WTC11 (cell line): ENCODE data around the gene MAP7. TPM values are rescaled to one million over a fixed set of nuclear protein-coding genes. Genes with fewer than 3 reads are reported as not detected.

Source experiments
- ATAC-seq: fragments of 200-7000 bp; cut with Tn5 transposase; 2 replicates; pipeline ENCODE4 v1.10.0; 2021; ENCODE audit warnings: mild to moderate bottlenecking, moderate library complexity
- CTCF ChIA-PET: fragments of 300-600 bp; sonication (Branson Sonifier 250); formaldehyde crosslinking; loops from one replicate; lab custom pipeline; 2021; ENCODE audit warnings: antibody characterized with exemption; lab: Charles Lee
- POLR2A ChIA-PET: fragments of 350-600 bp; sonication (Branson Sonifier 250); formaldehyde crosslinking; loops from one replicate; lab custom pipeline; 2021; ENCODE audit warnings: antibody characterized with exemption; lab: Charles Lee
- DNase-seq: peaks from one replicate; pipeline ENCODE4 v3.0.0; 2021; ENCODE audit warnings: low spot score
- H3K27ac Mint-ChIP-seq: 2 replicates; pipeline ENCODE4 v1.8.0; 2021; ENCODE audit warnings: mixed read lengths
- H3K27me3 Mint-ChIP-seq: 2 replicates; pipeline ENCODE4 v1.8.0; 2021; ENCODE audit warnings: low read depth, mild to moderate bottlenecking, moderate library complexity, mixed read lengths
- H3K36me3 Mint-ChIP-seq: 2 replicates; pipeline ENCODE4 v1.8.0; 2021; ENCODE audit warnings: mixed read lengths
- H3K4me1 Mint-ChIP-seq: 2 replicates; pipeline ENCODE4 v1.8.0; 2022; ENCODE audit warnings: mixed read lengths
- H3K4me3 Mint-ChIP-seq: 2 replicates; pipeline ENCODE4 v1.8.0; 2021; ENCODE audit warnings: mild to moderate bottlenecking, moderate library complexity, mixed read lengths
- H3K9me3 Mint-ChIP-seq: 2 replicates; pipeline ENCODE4 v1.8.0; 2021; ENCODE audit warnings: mixed read lengths
- ATF2 ChIP-seq: sonication (generic); formaldehyde crosslinking; IDR thresholded peaks from 2 replicates; pipeline ENCODE4 v1.8.1; 2022; ENCODE audit warnings: low read depth, missing genetic modification reagents, borderline replicate concordance
- CBFB ChIP-seq: sonication (generic); formaldehyde crosslinking; IDR thresholded peaks from 2 replicates; pipeline ENCODE4 v1.8.1; 2022; ENCODE audit warnings: mild to moderate bottlenecking, low read depth, missing genetic modification reagents
- ESRRA ChIP-seq: sonication (generic); formaldehyde crosslinking; IDR thresholded peaks from 2 replicates; pipeline ENCODE4 v1.8.1; 2022; ENCODE audit warnings: mild to moderate bottlenecking, missing genetic modification reagents, borderline replicate concordance
- FOXK1 ChIP-seq: sonication (generic); formaldehyde crosslinking; IDR thresholded peaks from 2 replicates; pipeline ENCODE4 v1.8.0; 2022; ENCODE audit warnings: mild to moderate bottlenecking, moderate library complexity, missing genetic modification reagents
- KAT7 ChIP-seq: sonication (generic); formaldehyde crosslinking; IDR thresholded peaks from 2 replicates; pipeline ENCODE4 v1.8.1; 2023; ENCODE audit warnings: missing genetic modification reagents, mild to moderate bottlenecking, borderline replicate concordance
- OVOL2 ChIP-seq: fragments of 250-450 bp; sonication (Bioruptor Pico); IDR thresholded peaks from 2 replicates; pipeline ENCODE4 v1.9.0; 2021; ENCODE audit warnings: mild to moderate bottlenecking, borderline replicate concordance
- PREB ChIP-seq: sonication (generic); formaldehyde crosslinking; IDR thresholded peaks from 2 replicates; pipeline ENCODE4 v1.8.1; 2022; ENCODE audit warnings: mild to moderate bottlenecking, missing genetic modification reagents, moderate library complexity, borderline replicate concordance
- RELA ChIP-seq: sonication (generic); formaldehyde crosslinking; IDR thresholded peaks from 2 replicates; pipeline ENCODE4 v1.8.1; 2022; ENCODE audit warnings: missing genetic modification reagents, mild to moderate bottlenecking, borderline replicate concordance
- SMAD3 ChIP-seq: sonication (generic); formaldehyde crosslinking; IDR thresholded peaks from 2 replicates; pipeline ENCODE4 v1.8.0; 2022; ENCODE audit warnings: missing genetic modification reagents, mild to moderate bottlenecking, borderline replicate concordance
- ZBTB21 ChIP-seq: sonication (generic); formaldehyde crosslinking; IDR thresholded peaks from 2 replicates; pipeline ENCODE4 v1.8.1; 2023; ENCODE audit warnings: mild to moderate bottlenecking, missing genetic modification reagents, borderline replicate concordance
- ZNF232 ChIP-seq: sonication (generic); formaldehyde crosslinking; IDR thresholded peaks from 2 replicates; pipeline ENCODE4 v1.8.0; 2022; ENCODE audit warnings: mild to moderate bottlenecking, missing genetic modification reagents
- ZNF416 ChIP-seq: fragments of 250-450 bp; sonication (Bioruptor Pico); IDR thresholded peaks from 2 replicates; pipeline ENCODE4 v1.9.0; 2021; ENCODE audit warnings: mild to moderate bottlenecking, inconsistent platforms
- ZSCAN18 ChIP-seq: fragments of 250-450 bp; sonication (Bioruptor Pico); IDR thresholded peaks from 2 replicates; pipeline ENCODE4 v2.1.2; 2022; ENCODE audit warnings: mild to moderate bottlenecking, moderate library complexity
- total RNA-seq: library from RNA; stranded (reverse); gene quantifications from 3 replicates; pipeline ENCODE4 v1.2.3, GENCODE V29; 2021
- TF ChIP-seq, protein P1 (sequence below): sonication (generic); formaldehyde crosslinking; IDR thresholded peaks from 2 replicates; pipeline ENCODE4 v1.8.0; 2023; ENCODE audit warnings: missing genetic modification reagents, mild to moderate bottlenecking, borderline replicate concordance
- TF ChIP-seq, protein P2 (sequence below): sonication (generic); formaldehyde crosslinking; IDR thresholded peaks from 2 replicates; pipeline ENCODE4 v1.8.0; 2022; ENCODE audit warnings: mild to moderate bottlenecking, missing genetic modification reagents

MAP7 gene
- total RNA-seq, 1 experiment from 2014 or later: 56.6 TPM

DNA sequence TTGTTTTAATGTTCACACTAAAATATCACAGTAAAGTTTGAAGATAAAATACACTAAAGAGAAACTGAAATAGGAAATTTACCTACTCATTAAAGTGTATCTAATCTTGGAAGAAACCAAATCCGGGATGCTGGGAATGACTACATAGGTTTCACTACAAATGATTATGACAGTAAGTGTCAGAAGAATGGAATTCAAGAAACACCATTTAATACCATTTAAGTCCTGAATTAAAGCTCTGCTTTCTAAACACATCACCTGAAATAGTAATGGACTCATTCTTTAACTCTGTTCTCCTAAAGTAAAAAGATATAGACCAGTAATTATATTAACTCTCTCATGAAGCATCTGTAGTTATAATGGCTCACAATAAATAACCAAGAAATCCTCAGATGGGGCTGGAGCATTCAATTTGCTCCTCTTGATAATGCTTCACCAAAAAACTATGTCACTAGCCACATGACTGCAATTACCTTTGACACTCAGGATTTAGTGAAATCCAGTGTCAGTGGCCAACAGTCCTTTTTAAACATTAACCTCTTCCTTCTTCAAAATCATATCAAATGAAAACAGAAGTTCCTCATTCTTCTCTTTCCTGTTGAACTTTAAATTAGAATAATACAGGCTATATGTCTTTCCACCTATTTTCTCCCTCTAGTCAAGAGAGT, 41.4 kb downstream of the MAP7 start (continued):
- no peak for TF ChIP-seq ATF2 (CRISPR knock-in tag)
- no peak for TF ChIP-seq ESRRA

- CTCF ChIA-PET: interaction anchor here (0.6 to 1.2 kb wide), 3 partner anchors 20 to 44 kb away, joined by 3 to 4 read pairs (median 3); partner anchors contain the start of gene MAP7
- no peak for DNase-seq
Observed at GRCh38 chr6:136506124-136506799, 44.0 kb downstream of the MAP7 start.

More at GRCh38 chr6:136506124-136506799, 44.0 kb downstream of the MAP7 start:
- Mint-ChIP-seq H3K4me3 (no peak overlapping the region), H3K27me3 (no peaks in the 10 kb centered on the region), H3K4me1 (peaks cover 60% of the 10 kb centered on the region), H3K9me3 (no peaks in the 10 kb centered on the region), H3K36me3 (peaks cover 5% of the 10 kb centered on the region), H3K27ac (peak overlapping the region; percentile 75)
- POLR2A ChIA-PET: no interaction called here
- ATAC-seq: no peak
- TF ChIP-seq, protein P1, sequence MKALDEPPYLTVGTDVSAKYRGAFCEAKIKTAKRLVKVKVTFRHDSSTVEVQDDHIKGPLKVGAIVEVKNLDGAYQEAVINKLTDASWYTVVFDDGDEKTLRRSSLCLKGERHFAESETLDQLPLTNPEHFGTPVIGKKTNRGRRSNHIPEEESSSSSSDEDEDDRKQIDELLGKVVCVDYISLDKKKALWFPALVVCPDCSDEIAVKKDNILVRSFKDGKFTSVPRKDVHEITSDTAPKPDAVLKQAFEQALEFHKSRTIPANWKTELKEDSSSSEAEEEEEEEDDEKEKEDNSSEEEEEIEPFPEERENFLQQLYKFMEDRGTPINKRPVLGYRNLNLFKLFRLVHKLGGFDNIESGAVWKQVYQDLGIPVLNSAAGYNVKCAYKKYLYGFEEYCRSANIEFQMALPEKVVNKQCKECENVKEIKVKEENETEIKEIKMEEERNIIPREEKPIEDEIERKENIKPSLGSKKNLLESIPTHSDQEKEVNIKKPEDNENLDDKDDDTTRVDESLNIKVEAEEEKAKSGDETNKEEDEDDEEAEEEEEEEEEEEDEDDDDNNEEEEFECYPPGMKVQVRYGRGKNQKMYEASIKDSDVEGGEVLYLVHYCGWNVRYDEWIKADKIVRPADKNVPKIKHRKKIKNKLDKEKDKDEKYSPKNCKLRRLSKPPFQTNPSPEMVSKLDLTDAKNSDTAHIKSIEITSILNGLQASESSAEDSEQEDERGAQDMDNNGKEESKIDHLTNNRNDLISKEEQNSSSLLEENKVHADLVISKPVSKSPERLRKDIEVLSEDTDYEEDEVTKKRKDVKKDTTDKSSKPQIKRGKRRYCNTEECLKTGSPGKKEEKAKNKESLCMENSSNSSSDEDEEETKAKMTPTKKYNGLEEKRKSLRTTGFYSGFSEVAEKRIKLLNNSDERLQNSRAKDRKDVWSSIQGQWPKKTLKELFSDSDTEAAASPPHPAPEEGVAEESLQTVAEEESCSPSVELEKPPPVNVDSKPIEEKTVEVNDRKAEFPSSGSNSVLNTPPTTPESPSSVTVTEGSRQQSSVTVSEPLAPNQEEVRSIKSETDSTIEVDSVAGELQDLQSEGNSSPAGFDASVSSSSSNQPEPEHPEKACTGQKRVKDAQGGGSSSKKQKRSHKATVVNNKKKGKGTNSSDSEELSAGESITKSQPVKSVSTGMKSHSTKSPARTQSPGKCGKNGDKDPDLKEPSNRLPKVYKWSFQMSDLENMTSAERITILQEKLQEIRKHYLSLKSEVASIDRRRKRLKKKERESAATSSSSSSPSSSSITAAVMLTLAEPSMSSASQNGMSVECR (CRISPR knock-in tag): no peak
- TF ChIP-seq SMAD3 (no peak), ESRRA (no peak), FOXK1 (CRISPR knock-in tag) (no peak), CBFB (CRISPR knock-in tag) (no peak), ZBTB21 (CRISPR knock-in tag) (no peak), ZSCAN18 (CRISPR knock-in tag) (no peak), OVOL2 (CRISPR knock-in tag) (no peak), ZNF416 (CRISPR knock-in tag) (no peak), RELA (CRISPR knock-in tag) (no peak), KAT7 (CRISPR knock-in tag) (no peak), ZNF232 (CRISPR knock-in tag) (no peak), PREB (CRISPR knock-in tag) (no peak)
- TF ChIP-seq, protein P2, sequence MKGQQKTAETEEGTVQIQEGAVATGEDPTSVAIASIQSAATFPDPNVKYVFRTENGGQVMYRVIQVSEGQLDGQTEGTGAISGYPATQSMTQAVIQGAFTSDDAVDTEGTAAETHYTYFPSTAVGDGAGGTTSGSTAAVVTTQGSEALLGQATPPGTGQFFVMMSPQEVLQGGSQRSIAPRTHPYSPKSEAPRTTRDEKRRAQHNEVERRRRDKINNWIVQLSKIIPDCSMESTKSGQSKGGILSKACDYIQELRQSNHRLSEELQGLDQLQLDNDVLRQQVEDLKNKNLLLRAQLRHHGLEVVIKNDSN (CRISPR knock-in tag): no peak
